Activated naive CD4-positive, alpha-beta T cell treated with anti-CD3 and anti-CD28 coated beads, Interleukin-2, amount 50 U/mL, for 72 hours (primary cell): Measurements from ENCODE around the gene CLEC4M. TPM values are rescaled to one million over a fixed set of nuclear protein-coding genes. Genes with fewer than 3 reads are reported as not detected.
A peak's percentile ranks its signal among the peaks of the same experiment; 100 is the strongest.
"Not testable (repeated sequence)": the region's sequence is repeated elsewhere in the genome, so short reads cannot be mapped to it uniquely, and the experiment has no call there.

ENCODE experiments used
- ATAC-seq, 2 donors: fragments of 150-1000 bp; cut with Tn5 transposase; 2 replicates each; pipeline ENCODE4 v1.10.0; 2021; ENCODE audit warnings: mild to moderate bottlenecking in 2 of 2, moderate library complexity in 2 of 2
- DNase-seq, 2 donors: peaks; one replicate each; pipeline ENCODE4 v3.0.0; 2021 to 2022; ENCODE audit warnings: low spot score in 2 of 2
- H3K27ac Mint-ChIP-seq, 2 donors: one replicate each; pipeline ENCODE4 v1.8.0; 2022; ENCODE audit warnings: mild to moderate bottlenecking in 2 of 2, mixed read lengths in 2 of 2
- H3K36me3 Mint-ChIP-seq, 2 donors: one replicate each; pipeline ENCODE4 v1.8.0; 2022; ENCODE audit warnings: mixed read lengths in 2 of 2
- H3K9me3 Mint-ChIP-seq, 2 donors: one replicate each; pipeline ENCODE4 v1.8.0; 2022; ENCODE audit warnings: mixed read lengths in 2 of 2
- total RNA-seq, 2 donors: library from RNA; stranded (reverse); gene quantifications; one replicate each; pipeline ENCODE4 v1.2.3, GENCODE V29; 2022

The CLEC4M gene
- total RNA-seq, 2 donors from 2014 or later, result not detected

DNA sequence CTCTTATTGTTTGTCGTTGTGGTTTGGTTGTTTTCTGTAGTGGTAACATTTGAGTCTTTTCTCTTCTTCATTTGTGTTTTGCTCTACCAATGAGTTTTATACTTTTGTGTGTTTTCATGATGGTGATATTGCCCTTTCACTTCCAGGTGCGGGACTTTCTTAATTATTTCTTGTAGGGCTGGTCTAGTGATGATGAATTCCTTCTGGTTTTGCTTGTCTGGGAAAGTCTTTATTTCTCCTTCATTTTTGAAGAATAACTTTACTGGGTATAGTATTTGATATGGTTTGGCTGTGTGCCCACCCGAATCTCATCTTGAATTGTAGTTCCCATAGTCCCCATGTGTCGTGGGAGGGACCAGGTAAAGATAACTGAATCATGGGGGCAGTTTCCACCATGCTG lies 6.8 kb upstream of the CLEC4M start:
- no peak overlapping the region for H3K27ac Mint-ChIP-seq
- ATAC-seq (no peak), DNase-seq (no peak)
- peaks cover 39 to 52% of the 10 kb centered on the region in 2 donors for H3K9me3 Mint-ChIP-seq
- peaks cover 46 to 54% of the 10 kb centered on the region in 2 donors for H3K36me3 Mint-ChIP-seq

DNA sequence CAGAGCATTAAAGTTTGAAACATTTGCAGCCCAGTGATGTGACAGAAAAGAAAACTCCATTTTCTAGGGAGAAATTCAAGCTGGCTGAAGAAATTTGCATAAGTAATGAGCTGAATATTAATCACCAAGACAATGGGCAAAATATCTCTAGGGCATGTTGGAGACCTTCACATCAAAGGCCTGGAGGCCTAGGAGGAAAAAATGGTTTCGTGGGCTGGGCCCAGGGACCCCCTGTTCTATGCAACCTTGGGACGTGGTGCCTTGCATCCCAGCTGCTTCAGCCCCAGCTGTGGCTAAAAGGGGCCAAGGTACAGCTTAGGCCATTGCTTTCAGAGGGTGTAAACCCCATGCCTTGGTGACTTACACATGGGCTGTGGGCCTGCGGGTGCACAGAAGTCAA lies 5.7 kb upstream of the CLEC4M start:
- Mint-ChIP-seq H3K36me3 (peaks cover 39 to 54% of the 10 kb centered on the region in 2 donors), H3K27ac (no peak overlapping the region), H3K9me3 (peaks cover 36 to 45% of the 10 kb centered on the region in 2 donors)
- ATAC-seq (no peak), DNase-seq (no peak)

DNA sequence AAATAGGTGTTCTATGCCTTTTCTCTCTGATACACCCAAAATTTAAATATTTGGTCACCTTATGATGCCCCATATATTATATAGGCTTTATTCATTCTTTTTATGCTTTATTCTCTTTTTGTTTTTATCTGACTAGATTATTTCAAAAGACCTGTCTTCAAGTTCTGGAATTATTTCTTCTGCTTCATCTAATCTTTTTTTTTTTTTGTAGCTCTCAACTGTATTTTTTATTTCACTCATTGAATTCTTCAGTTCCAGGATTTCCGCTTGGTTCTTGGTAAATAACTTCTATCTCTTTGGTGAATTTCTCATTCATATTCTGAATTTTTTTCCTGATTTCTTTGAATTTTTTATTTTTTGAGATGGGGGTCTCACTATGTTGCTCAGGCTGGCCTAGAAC lies 3.9 kb upstream of the CLEC4M start:
- DNase-seq (no peak), ATAC-seq (no peak)
- H3K27ac Mint-ChIP-seq, result no peak overlapping the region
- H3K9me3 Mint-ChIP-seq, result peaks cover 32 to 45% of the 10 kb centered on the region in 2 donors
- peaks cover 38 to 47% of the 10 kb centered on the region in 2 donors for H3K36me3 Mint-ChIP-seq

DNA sequence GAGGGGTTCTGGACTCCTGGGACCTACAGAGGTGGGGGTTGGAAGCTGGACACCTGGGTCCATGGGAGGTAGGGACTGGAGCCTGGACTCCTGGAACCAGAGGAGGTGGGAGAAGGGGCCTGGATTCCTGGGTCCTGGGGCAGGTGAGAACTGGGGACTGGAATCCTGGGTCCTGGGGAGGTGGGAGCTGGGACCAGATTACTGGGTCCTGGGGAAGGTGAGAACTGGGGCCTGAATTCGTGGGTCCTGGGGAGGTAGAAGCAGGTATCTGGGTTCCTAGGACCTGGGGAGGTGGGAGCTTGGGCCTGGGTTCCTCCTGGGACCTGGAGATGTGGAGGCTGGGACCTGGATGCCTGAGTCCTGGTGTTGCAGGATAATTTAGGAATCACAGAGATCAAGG lies 653 bp downstream of the CLEC4M start:
- DNase-seq (peak in 1 of 2 donors; percentile 9), ATAC-seq (no peak)
- peaks cover 11 to 12% of the 10 kb centered on the region in 2 donors for H3K9me3 Mint-ChIP-seq
- peaks cover 13% of the 10 kb centered on the region in 2 donors for H3K36me3 Mint-ChIP-seq
- no peak overlapping the region for H3K27ac Mint-ChIP-seq

DNA sequence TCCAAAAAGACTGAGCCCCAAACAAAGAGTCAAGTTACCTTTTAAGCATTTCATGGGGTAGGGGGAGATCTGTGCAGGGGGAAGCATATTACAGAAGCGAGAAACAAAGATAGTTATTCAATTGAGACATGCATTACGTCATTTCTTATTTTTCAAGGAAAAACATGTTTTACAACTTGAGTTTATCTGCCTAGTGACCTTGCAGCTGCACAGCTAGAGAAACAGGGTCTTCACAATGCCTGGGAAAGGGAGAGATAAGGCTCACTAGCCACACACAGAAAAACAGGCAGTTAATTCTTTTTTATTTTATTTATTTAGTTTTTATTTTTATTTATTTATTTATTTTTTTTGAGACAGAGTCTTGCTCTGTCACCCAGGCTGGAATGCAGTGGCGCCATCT lies 1.1 kb downstream of the CLEC4M start:
- not testable (repeated sequence) for DNase-seq, ATAC-seq, H3K36me3 Mint-ChIP-seq, H3K9me3 Mint-ChIP-seq, H3K27ac Mint-ChIP-seq

DNA sequence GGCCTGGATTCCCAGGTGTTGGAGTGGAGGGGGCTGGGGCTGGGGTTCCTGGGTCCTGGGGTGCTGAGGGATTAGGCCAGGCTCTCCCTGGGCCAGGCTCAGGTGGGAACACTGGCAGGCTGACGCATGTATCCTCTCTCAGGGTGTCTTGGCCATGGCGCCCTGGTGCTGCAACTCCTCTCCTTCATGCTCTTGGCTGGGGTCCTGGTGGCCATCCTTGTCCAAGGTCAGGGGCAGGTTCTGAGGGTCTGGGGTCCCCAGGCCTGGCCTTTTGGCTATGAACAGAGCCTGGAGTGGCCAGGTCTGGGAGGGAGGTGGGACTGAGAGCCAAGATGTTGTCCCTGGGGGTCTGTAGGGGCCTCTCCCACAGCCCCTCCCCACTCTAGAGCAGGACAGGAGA lies 2.0 kb downstream of the CLEC4M start:
- not testable (repeated sequence) for ATAC-seq, H3K36me3 Mint-ChIP-seq, H3K9me3 Mint-ChIP-seq, H3K27ac Mint-ChIP-seq
- peak in 1 of 2 donors; percentile 28 for DNase-seq

DNA sequence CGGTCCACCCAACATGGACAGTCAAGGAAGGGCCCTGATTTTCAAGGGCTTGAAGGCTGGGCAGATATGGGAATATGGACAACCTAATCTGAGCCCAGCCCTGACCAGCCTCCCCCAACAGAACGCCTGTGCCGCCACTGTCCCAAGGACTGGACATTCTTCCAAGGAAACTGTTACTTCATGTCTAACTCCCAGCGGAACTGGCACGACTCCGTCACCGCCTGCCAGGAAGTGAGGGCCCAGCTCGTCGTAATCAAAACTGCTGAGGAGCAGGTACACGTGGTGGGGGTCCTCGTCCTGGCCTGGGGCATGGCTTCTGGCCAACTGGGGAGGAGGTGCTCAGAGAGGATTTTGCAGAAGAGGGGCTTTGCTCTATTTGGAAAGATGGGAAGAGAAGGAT lies 3.5 kb downstream of the CLEC4M start:
- ATAC-seq (no peak), DNase-seq (peak in 1 of 2 donors; percentile 37)
- H3K36me3 Mint-ChIP-seq, result no peaks in the 10 kb centered on the region
- H3K9me3 Mint-ChIP-seq, result no peaks in the 10 kb centered on the region
- no peak overlapping the region for H3K27ac Mint-ChIP-seq

DNA sequence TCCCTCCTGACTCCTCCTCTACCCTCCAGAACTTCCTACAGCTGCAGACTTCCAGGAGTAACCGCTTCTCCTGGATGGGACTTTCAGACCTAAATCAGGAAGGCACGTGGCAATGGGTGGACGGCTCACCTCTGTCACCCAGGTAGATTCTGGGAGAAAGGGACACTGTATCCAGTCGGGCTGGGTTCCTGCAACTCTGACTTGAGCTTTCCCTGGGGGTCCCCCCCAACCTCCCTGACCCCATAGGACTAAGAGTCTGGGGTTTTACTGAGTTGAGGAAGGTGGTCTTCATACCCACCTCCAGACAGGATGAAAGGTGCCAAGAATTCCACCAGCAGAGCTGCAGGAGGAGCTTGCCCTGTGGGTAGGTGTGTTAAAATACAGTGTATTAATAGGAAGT lies 4.4 kb downstream of the CLEC4M start:
- Mint-ChIP-seq H3K9me3 (no peaks in the 10 kb centered on the region), H3K36me3 (no peaks in the 10 kb centered on the region), H3K27ac (no peak overlapping the region)
- ATAC-seq (no peak), DNase-seq (peak in 1 of 2 donors; percentile 18)

DNA sequence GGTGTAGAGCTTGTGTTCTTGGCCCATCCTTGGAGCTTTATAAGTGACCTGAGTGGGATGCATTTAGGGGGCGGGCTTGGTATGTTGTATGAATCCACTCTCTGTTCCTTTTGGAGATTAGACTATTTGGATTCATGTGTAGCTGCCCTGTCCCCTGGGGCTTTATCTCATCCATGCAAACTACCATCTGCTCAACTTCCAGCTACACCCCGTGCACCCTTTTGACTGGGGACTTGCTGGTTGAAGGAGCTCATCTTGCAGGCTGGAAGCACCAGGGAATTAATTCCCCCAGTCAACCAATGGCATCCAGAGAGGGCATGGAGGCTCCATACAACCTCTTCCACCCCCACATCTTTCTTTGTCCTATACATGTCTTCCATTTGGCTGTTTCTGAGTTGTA lies 6.1 kb downstream of the CLEC4M start:
- no peaks in the 10 kb centered on the region for H3K9me3 Mint-ChIP-seq
- ATAC-seq (no peak), DNase-seq (no peak)
- H3K27ac Mint-ChIP-seq, result no peak overlapping the region
- H3K36me3 Mint-ChIP-seq, result no peaks in the 10 kb centered on the region

DNA sequence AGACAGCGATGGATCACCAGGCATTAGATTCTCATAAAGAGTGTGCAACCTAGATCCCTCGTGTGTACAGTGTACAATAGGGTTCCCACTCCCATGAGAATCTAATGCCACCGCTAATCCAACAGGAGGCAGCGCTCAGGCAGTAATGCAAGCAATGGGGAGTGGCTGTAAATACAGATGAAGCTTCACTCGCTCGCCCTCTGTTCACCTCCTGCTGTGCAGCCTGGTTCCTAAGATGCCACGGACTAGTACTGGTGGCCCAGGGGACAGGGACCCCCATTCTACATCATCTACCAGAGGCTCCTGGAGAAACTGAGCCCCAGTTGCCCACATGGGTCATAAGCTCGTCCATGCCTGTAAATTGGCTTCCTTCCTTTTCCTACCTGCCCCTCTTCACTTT lies 8.0 kb downstream of the CLEC4M start:
- ATAC-seq, result no peak
- H3K9me3 Mint-ChIP-seq, result no peaks in the 10 kb centered on the region
- H3K27ac Mint-ChIP-seq, result no peak overlapping the region
- H3K36me3 Mint-ChIP-seq, result no peaks in the 10 kb centered on the region
- no peak for DNase-seq

DNA sequence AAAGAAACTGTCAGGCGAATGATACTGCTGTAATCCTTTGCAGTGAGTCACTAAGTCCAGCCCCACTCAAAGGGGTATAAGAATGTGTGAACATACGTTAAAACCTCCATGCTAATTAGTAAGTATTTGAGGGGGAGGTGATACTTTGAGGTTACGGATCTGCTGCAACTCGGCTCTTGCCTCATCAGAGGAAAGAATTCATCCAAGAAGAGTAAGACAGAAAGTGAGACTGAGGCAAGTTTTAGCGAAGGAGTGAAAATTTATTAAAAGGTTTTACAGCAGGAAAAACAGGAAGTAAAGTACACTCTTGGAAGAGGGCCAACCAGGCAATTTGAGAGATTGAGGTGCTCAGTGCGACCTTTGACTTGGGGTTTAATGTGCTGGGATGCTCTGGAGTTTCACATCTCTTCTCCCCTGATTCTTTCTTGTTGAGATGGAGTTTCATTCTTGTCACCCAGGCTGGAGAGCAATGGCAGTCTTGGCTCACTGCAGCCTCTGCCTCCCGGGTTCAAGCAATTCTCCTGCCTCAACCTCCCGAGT lies 9.8 kb downstream of the CLEC4M start:
- DNase-seq (peak; percentile 51 to 60), ATAC-seq (peak; percentile 99)
- Mint-ChIP-seq H3K36me3 (no peaks in the 10 kb centered on the region), H3K27ac (peak overlapping the region in 1 of 2 donors; percentile 52), H3K9me3 (no peaks in the 10 kb centered on the region)

DNA sequence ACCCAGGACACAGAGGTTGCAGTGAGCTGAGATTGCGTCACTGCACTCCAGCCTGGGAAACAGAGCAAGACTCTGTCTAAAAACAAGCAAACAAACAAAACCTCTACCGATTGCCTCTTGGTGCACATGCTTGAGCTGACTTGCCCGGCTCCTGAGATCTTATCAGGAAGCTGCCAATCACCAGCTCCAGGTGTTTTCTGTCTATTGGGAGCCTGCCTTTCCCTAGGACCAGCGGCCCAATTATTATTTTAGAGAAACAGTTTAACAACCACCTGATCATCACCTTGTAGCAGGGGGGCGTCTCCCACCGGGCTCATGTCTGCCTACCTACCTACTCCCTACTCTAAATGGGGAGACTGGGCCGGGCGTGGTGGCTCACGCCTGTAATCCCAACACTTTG lies 10.8 kb downstream of the CLEC4M start:
- Mint-ChIP-seq H3K36me3 (no peaks in the 10 kb centered on the region), H3K9me3 (no peaks in the 10 kb centered on the region), H3K27ac (no peak overlapping the region)
- DNase-seq, result no peak
- no peak for ATAC-seq

DNA sequence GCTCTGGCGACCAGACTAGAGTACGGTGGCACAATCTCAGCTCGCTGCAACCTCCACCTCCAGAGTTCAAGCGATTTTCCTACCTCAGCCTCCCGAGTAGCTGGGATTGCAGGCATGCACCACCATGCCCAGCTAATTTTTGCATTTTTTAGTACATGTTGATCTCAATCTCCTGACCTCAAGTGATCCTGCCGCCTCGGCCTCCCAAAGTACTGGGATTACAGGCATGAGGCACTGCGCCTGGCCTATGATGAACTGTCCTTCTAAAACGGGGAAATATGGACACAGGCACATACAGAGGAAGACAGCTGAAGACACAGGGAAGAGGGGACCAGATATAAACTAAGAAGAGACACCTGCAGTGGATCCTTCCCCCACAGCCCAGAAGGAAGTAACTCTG lies 12.7 kb downstream of the CLEC4M start:
- H3K27ac Mint-ChIP-seq, result no peak overlapping the region
- no peaks in the 10 kb centered on the region for H3K36me3 Mint-ChIP-seq
- DNase-seq, result no peak
- no peak for ATAC-seq
- H3K9me3 Mint-ChIP-seq, result no peaks in the 10 kb centered on the region

DNA sequence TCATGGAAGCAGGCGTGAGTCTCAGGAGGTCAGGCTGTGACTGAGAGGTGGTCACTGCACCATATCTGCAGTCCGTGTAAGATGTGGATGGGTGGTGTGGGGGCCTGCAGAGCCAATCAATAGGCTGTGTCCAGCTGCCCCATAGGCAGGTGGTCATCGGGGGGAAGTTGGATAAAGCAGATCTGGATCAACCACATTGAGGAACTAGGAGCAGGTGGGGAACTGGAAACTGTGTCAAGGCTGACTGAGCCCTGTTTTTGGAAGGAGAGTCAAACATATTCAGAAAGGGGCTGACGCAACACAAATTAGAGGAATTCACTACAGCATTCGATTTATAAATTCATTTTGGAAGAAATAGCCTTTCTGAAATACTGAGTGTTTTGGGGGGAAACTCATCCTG lies 15.0 kb downstream of the CLEC4M start:
- Mint-ChIP-seq H3K27ac (no peak overlapping the region), H3K36me3 (no peaks in the 10 kb centered on the region), H3K9me3 (no peaks in the 10 kb centered on the region)
- ATAC-seq, result no peak
- no peak for DNase-seq

DNA sequence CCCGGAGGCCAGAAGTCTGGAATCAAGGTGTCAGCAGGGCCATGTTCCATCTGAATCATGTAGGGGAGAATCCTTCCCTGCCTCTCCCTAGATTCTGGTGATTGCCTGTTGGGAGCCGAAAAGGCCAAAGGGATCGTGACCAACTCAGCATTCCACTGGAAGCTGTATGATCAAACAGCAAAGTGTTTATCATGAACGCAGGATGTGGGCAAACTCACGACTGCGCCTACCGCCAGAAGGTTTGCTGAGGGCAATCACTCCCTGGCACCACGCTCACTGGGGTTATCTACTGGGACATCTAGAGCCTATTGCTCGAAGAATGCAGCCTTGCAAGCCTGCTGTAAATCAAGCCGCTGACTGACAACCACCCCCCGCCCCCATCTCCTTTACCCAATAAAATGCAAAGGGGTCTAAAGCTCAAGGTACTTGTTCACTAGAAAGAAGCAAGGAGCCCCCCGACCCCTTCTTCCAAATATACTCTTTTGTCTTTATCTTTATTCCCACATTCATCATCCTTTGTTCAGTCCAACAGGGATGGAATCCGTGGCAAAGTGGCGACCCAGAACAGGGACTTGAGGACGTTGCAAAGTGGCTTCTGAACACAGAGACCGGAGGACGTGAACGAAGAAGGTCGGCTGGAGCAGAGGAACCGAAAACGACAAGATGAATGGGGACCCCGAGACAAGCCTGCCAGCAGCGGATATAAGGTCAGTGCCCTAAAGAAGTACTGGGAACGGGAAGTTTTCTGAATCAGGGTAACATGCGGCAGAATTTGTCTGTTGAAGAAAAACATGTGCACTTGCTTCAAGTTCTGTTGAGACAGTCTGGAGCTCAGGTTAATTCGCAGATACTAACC lies 16.8 kb downstream of the CLEC4M start:
- Mint-ChIP-seq H3K36me3 (peaks cover 0 to 6% of the 10 kb centered on the region in 2 donors), H3K27ac (no peak overlapping the region), H3K9me3 (peaks cover 0 to 3% of the 10 kb centered on the region in 2 donors)
- ATAC-seq (no peak), DNase-seq (peak in 1 of 2 donors; percentile 42)

DNA sequence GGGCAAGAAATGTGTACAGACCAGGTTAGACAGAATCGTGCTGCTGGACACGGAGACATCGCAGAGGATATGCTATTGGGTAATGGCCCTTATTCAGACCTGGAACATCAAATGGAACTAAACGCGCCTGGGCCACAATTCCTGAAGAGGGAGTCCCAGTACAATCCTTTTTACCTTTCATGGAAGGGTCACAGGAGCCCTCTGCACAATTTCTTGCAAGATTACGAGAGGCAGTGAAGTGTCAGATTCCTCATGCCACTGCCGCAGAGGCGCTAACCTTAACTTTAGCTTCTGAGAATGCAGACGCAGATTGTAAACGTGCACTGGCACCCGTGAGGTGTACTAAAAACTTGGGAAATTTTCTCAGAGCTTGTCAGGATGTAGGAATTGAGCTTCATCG lies 18.1 kb downstream of the CLEC4M start:
- no peak overlapping the region for H3K27ac Mint-ChIP-seq
- ATAC-seq (no peak), DNase-seq (no peak)

DNA sequence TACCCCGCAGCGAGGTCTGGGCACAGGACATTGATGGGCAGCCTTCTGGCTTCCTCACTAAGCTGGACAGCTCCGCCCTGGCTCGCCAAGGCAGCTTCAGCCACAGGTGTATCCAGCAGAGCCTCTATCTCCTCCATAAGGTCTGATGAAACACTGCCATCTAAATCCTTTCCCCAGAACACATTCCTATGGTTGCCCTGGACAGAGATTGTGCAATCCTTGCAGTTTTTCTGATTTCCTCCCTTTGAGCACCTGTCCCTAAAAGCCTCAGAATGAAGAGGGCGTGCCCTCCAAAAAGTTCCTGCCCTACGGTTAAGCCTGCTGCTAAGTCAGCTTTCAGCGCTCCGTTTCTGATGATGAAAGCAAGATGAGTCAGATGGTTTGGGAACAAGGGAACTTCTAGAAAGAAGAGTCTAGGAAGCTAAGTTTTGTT lies 21.0 kb downstream of the CLEC4M start:
- ATAC-seq, result peak in 1 of 2 donors; percentile 73
- DNase-seq, result no peak
- Mint-ChIP-seq H3K27ac (no peak overlapping the region), H3K36me3 (peaks cover 6 to 8% of the 10 kb centered on the region in 2 donors), H3K9me3 (peaks cover 0 to 6% of the 10 kb centered on the region in 2 donors)

More for the DNA sequence above, 18.1 kb downstream of the CLEC4M start:
- H3K36me3 Mint-ChIP-seq, result peaks cover 6 to 8% of the 10 kb centered on the region in 2 donors
- peaks cover 0 to 6% of the 10 kb centered on the region in 2 donors for H3K9me3 Mint-ChIP-seq

DNA sequence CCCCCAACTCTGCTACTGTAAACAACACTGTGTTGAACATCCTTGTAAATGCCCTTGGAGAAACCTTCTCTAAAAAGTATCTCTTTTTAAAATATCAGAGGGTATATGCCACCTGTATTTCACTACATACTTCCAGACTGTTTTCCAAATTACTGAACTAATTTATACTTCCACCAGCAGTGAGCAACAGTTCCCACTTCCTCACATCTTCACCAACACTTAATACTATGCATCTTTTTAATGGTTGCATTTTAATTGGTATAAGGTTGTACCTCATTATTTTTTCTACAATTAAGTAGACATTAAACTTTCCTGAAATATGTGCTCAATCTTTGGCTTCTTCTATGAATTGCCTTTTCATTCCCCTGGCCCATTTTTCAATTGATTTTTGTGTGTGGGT lies 21.8 kb downstream of the CLEC4M start:
- Mint-ChIP-seq H3K9me3 (peaks cover 0 to 6% of the 10 kb centered on the region in 2 donors), H3K36me3 (peaks cover 6 to 8% of the 10 kb centered on the region in 2 donors), H3K27ac (no peak overlapping the region)
- ATAC-seq, result no peak
- DNase-seq, result no peak
